Smooth muscle cell of the pulmonary artery (primary cell): ENCODE measurements around the gene ZAP70. TPM values are rescaled to one million over a fixed set of nuclear protein-coding genes. Genes with fewer than 3 reads are reported as not detected.

Experiments
- total RNA-seq: library from RNA; depleted of rRNA; stranded (reverse); fragments of >200 nt; gene quantifications from 2 replicates; pipeline ENCODE4 v1.2.3, GENCODE V29; 2014

The ZAP70 gene
- total RNA-seq: 0.13 TPM in 1 of 2 replicates, not detected in the other

DNA sequence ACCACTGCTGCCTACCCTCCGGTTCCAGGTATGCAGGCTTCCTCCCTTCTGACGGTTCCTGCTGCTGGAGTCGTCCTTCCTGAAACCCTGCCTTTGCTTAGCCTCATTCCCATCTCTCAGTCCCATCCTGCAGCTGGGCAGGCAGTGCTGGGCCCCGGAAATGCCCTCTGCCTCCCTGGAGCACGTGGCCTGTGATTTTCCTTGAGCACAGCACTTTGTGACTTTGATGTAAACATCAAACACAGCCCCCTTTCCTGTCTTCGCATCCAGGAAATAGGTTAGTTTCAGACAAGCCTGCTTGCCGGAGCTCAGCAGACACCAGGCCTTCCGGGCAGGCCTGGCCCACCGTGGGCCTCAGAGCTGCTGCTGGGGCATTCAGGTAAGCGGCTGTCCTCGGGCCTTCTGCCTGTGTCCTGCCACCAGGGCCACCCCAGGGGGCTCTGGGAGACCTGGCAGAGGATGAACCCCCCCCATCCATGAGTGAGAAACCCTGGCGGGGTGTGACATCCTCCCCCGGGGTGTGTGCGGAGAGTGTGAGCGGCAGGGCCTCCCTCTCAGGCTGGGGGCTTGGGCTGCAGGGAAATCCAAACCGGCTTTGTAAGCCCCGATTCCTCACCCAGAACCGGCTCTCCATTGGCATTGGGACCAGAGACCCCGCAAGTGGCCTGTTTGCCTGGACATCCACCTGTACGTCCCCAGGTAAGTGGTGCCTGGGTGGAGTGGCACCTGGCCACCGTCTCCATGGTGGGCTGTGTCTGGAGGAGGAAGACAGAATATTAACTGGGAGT, at the start of gene ZAP70:
ZAP70 (plus strand) TSS at position 281 of the 788 bp plus-strand sequence. CDS start 10,461 bp downstream, outside the sequence.

DNA sequence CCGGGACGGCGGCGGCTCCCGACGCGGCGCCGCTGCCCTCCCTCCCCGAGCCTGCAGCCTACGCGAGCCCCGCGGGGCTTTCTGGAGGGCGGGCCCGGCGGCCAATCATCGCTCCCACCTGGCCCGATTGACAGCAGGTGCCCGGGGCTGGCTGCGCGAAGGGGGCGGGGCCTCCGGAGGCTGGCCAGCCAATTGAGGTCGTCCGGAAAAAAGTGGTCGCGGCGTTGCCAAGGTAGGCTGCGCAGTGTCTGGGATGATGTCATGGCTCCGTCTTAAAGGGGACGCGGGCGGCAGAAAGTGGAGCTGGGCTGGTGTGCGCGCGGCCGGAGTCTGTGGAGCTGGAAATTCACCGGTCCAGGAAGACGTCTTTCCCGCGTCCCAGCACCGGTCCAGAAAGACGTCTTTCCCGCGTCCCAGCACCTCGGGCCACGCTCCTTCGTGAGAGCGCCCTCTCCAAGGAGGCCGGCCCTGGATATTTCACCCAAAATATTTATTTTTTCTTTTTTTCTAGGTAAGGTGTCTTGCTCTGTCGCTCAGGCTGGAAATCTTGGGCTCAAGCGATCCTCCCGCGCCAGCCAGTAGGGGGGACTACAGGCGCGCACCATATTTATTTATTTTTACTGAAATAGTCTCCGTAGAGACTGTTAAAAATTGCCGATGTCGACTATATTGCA, 49.3 kb upstream of the ZAP70 start, which contains the start of gene ACTR1B:
ACTR1B (minus strand) TSS at position 83 of the 674 bp plus-strand sequence. CDS start 154 bp downstream, outside the sequence.

DNA sequence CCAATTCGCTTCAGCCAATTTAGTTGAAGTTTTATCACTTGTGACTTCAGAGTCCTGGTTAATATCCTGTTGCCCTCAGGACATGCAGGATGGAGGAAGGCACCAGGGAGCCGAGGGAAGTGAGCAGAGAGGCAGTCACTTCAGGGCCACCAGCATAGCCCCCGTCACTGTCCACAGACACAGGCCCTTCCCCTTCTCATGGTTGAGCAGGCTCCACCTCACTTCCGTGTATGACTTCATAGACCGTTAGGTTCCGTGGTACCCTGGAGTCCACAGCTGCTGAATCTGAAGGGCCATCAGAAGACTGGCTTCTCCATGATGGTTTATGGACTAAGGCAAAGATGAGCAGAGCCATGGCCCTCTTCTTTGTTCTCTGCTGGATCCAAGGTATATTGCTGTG, 43.9 kb upstream of the ZAP70 start, which contains the start of gene C2orf92:
C2orf92 (plus strand) TSS at position 266 of the 400 bp plus-strand sequence; CDS start at position 342, 76 bp downstream.

Other genes starting within 250 kb of the ZAP70 start
- gene ANKRD36B, start 123.7 kb upstream of the ZAP70 start, total RNA-seq: 20.2 and 24.6 TPM in 2 replicates
- 166 and 211 TPM in 2 replicates for gene COX5B, start 67.5 kb upstream of the ZAP70 start, total RNA-seq
- gene ACTR1B, start 49.5 kb upstream of the ZAP70 start, total RNA-seq: 61.6 and 72.0 TPM in 2 replicates
- 2.5 and 2.9 TPM in 2 replicates for gene C2orf92, start 43.9 kb upstream of the ZAP70 start, total RNA-seq